HS-5 (cell line): ENCODE measurements around the gene PCDHGA1.
A peak's percentile ranks its signal among the peaks of the same experiment; 100 is the strongest.

ENCODE experiments used
- DNase-seq: peaks from one replicate; pipeline ENCODE4 v3.0.0-alpha.2; 2012; ENCODE audit warnings: low read depth

Gene PCDHGA1

DNA sequence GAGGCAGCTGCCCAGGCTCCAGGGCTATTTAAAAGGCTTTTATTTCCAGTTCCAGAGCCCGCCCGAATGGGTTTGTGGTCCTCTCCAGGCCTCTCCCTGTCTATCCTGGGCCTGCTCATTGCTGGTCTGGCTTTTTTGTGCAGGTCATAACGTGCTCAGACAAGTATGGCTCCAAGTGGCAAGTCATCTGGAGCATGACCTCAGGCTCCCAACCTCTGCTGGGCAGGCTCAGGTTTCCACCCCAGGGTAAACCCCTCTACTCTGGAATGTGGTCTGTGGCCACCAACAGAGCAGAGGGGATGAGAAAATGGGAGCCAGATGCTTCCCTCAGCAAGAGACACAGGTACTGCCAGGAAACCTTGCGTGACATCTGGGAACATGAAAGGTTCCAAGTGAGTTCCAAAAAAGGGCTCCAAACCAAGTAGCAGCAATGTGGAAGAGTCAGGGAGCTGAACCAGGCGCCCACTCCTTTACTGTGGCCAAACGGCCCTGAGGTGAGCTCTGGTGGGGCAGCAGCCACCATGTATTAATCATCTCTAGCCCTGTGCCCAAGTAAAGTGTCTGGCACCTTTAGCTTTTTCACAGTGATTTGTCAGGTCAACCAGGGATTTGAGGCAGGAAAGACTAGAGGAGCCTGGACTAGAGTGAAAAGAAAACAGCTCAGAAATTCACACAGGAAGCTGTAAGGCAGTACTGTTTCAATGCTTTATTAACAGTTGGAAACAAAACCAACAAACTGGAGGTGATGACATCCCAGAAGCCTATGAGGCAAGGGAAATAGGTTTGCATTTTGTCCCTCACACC, 184.2 kb downstream of the PCDHGA1 start:
- no peak for DNase-seq

GRCh38 chr5:141515141-141515540, 184.8 kb downstream of the PCDHGA1 start:
- no peak for DNase-seq

GRCh38 chr5:141515946-141516671, 185.8 kb downstream of the PCDHGA1 start:
- no peak for DNase-seq

- no peak for DNase-seq
These were observed 186.3 kb downstream of the PCDHGA1 start for GRCh38 chr5:141516672-141517025.

DNA sequence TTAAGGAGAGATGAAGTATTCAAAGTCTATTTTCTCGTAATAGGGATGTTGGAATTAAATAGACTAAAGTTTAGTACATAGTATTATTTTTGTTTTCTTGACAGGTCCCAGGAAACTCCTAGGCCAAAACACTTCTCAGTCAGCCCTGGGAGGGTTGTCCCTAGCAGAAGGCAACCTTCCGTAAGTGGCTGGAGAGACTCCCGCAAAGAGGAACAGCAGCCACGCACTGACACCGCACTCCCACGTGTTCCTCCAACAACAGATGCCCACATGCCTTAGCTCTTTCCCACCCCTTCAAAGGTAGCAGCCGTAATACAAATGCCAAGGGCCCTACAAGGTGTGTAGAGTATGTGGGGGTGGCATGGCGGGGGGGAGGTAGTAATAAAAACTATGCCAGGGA, 187.0 kb downstream of the PCDHGA1 start:
- DNase-seq: no peak

GRCh38 chr5:141517880-141518617, 187.7 kb downstream of the PCDHGA1 start:
- DNase-seq: no peak

DNA sequence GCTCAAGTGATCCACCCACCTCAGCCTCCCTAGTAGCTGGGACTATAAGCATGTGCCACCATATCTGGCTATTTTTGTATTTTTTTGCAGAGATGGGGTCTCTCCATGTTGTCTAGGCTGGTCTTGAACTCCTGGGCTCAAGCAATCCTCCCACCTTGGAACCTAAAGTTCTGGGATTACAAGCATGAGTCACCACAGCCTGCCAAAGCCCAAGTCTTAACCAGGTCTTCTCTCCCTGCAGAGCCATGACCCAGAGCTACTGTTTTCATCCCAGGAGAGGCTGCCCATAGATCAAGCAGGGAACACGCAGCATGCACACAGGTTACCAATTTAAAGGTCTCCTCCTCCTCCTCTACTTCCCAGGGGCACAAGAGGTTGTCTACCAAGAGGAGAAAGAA, 188.3 kb downstream of the PCDHGA1 start:
- DNase-seq: no peak

DNA sequence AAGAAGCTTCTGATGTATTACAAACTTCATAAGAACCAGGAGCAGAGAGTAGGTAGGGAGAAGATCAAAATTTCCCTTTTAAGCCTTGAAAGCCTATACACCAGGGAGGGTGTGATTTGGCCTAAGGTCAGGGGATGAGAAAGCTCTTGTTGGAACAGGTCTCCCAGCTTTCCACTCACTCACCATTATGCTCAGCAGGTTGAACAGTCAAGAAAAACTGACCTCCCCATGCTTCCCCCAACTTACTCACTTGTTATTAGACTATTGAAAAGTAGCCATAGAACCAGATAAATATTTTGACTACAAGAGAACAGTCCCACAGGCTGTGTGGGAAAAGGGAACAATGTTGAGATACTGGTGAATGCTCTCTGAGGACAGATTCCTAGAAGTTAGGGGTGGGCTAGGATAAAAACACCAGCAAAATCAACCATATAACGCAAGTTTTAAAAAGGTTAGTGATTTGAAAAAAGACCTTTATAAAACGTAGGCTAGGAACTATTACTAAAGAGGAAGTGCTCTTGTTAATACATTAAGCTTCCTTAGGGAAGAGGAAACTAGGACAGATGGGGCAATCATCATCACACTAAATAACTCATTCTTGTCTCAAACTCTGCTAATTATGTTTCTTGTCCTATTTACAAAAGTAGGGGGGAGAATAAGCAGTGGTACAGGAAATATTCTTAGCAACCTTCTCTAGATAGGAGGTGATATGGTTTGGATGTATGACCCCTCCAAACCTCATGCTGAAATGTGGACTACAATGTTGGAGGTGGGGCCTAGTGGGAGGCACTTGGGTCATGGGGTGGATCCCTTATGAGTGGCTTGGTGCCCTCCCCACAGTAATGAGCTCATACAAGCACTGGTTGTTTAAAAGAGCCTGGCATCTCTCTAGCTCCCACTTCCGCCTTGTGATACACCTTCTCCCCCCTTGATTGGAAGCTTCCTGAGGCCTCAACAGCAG, 189.6 kb downstream of the PCDHGA1 start:
- no peak for DNase-seq

- DNase-seq: peak; percentile 99
These were observed 191.0 kb downstream of the PCDHGA1 start for GRCh38 chr5:141521244-141521781.

- DNase-seq: no peak
These were observed 192.0 kb downstream of the PCDHGA1 start for GRCh38 chr5:141522301-141522700.

- no peak for DNase-seq
These were observed 193.7 kb downstream of the PCDHGA1 start for GRCh38 chr5:141523991-141524390.

- peak; percentile 88 for DNase-seq
These were observed 194.6 kb downstream of the PCDHGA1 start for GRCh38 chr5:141524604-141525597.

- no peak for DNase-seq
These were observed 195.3 kb downstream of the PCDHGA1 start for GRCh38 chr5:141525653-141526052.

DNA sequence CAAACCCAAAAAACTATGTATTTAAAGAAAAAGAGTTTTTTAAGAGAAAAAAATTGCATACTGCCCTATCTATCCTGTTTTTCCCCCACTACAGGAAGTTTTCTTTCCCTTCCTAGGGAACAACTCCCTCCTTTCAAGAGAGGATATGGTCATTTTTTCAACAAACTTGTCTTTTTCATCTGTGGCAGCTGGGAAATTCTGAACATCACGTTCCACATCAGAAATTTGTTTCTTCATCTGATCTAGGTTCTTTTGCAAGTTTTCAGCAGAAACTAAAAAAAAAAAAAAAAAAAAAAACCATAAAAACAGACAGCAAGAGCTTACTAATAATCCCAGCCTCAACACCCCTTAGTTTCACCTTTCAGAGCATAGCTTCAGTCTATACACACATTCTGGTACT, 197.1 kb downstream of the PCDHGA1 start:
- DNase-seq: no peak

GRCh38 chr5:141528291-141528984, 198.1 kb downstream of the PCDHGA1 start:
- no peak for DNase-seq

DNA sequence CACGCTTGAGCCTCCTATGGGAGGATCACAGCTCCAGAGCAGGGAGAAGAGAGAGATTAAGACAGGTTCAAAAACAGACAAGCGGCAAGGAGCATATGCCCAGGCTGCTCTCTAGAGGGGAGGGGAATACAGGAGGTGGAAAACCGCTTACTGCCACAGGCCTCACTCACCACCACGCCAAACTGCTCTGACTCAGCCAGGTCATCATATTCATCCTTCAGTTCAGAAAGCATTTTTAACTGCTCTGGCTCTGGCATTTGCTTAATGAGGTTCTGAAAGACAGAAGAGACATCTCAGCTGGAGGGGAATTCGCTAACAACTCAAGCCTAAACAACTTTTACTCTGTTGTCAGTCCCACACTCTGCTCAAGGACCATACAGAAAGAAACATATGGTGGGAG, 198.7 kb downstream of the PCDHGA1 start:
- DNase-seq: no peak

DNA sequence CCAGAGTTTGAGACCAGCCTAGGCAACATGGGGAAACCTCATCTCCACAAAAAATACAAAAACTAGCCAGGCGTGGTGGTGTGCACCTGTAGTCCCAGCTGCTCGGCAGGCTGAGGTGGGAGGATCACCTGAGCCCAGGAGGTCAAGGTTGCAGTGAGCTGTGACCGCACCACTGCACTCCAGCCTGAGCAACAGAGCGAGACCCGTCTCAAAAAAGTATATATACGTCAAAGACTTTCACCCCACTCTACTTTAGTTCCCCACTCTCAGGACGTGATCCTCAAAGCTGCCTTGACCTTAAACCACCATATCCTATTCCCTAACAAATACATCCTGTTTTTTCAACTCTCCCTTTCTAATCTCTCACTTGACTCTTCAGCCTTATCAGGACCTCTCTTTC, 199.6 kb downstream of the PCDHGA1 start:
- DNase-seq: no peak

- DNase-seq: no peak
These were observed 202.4 kb downstream of the PCDHGA1 start for GRCh38 chr5:141532726-141533125.

DNA sequence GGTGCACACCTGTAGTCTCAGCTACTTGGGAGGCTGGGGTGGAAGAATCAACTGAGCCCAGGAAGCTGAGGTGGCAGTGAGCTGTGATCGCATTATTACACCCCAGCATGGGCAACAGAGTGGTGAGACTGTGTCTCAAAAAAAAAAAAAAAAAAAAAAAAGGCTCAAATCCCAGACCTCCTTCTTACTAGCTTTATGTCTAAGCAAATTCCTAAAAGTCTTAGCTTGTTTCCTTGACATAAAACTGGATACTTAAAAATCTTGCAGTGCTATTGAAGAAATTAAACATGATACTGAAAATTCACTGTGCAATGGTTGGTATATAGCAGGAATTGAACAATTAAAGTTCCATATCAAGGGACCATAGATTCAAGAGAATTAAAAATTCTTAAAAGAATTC, 203.6 kb downstream of the PCDHGA1 start:
- DNase-seq: no peak
